HepG2 (cell line): ENCODE results near the gene RHBDD3. TPM values are rescaled to one million over a fixed set of nuclear protein-coding genes. Genes with fewer than 3 reads are reported as not detected.
A peak's percentile ranks its signal among the peaks of the same experiment; 100 is the strongest.
"Not testable (repeated sequence)": the region's sequence is repeated elsewhere in the genome, so short reads cannot be mapped to it uniquely, and the experiment has no call there.

ENCODE experiments used
- ATAC-seq: fragments of 200-7000 bp; cut with Tn5 transposase; 3 replicates; pipeline ENCODE4 v1.9.1; 2020; ENCODE audit warnings: mild to moderate bottlenecking, moderate library complexity
- BruUV-seq: library from RNA; stranded (reverse); fragments of 400-500 nt; replicated peaks from 2 replicates; lab custom pipeline; 2021; lab: Mats Ljungman, UMichigan
- CTCF ChIA-PET: fragments of 300-600 bp; formaldehyde crosslinking; extraction: SDS; loops from one replicate; lab custom pipeline; 2021; ENCODE audit warnings: low total read pairs, inconsistent platforms, low intra/inter-chr PET ratio; lab: Yijun Ruan, JAX
- POLR2A ChIA-PET: fragments of 350-600 bp; sonication (Branson Sonifier 250); formaldehyde crosslinking; loops from one replicate; lab custom pipeline; 2020; ENCODE audit warnings: antibody characterized with exemption, inconsistent platforms; lab: Yijun Ruan, JAX
- DNase-seq: peaks from one replicate; pipeline ENCODE4 v3.0.0-alpha.2; 2015; ENCODE audit warnings: low spot score
- FAIRE-seq: peaks from 3 replicates; lab custom pipeline; 2011; peaks lifted over from hg19 to GRCh38; lab: Jason Lieb, UNC
- H2AFZ ChIP-seq: one replicate; pipeline ENCODE4 v1.6.1; 2011; ENCODE audit warnings: low read length, inconsistent platforms
- H3K27ac ChIP-seq: fragments of 300-600 bp; 3 replicates; pipeline ENCODE4 v1.8.0; 2011; ENCODE audit warnings: mixed run types, mild to moderate bottlenecking, mixed read lengths, low read length, inconsistent platforms; ENCODE audit not compliant: insufficient read depth; ENCODE audit errors: extremely low read length
- H3K27me3 ChIP-seq, 2 experiments: fragments of 200-600 bp in 1 of 2; 2 replicates in 1 of 2; 3 replicates in 1 of 2; pipeline versions ENCODE4 v1.6.0 to v1.8.0; 2011; ENCODE audit warnings: low read length in 2 of 2, mild to moderate bottlenecking in 2 of 2, moderate library complexity in 2 of 2, inconsistent platforms in 1 of 2; ENCODE audit not compliant: insufficient read depth in 2 of 2, control insufficient read depth in 1 of 2
- H3K36me3 ChIP-seq, 2 experiments: fragments of 200-600 bp in 1 of 2; replicated peaks in 1 of 2; 2 replicates in 1 of 2; 3 replicates in 1 of 2; pipeline versions ENCODE4 v1.5.1 to v1.8.0; 2011; ENCODE audit warnings: low read length in 2 of 2, inconsistent platforms in 1 of 2; ENCODE audit not compliant: insufficient read depth in 2 of 2, control insufficient read depth in 1 of 2
- H3K4me1 ChIP-seq: 2 replicates; pipeline ENCODE4 v1.5.1; 2012; ENCODE audit warnings: low read length, inconsistent platforms; ENCODE audit not compliant: insufficient read depth
- H3K4me2 ChIP-seq: 2 replicates; pipeline ENCODE4 v1.6.0; 2011; ENCODE audit warnings: low read depth, low read length, inconsistent platforms
- H3K4me3 ChIP-seq, 3 experiments: fragments of 200-600 bp in 1 of 3; sonication (generic), shearing (Covaris generic) in 1 of 3; replicated peaks in 1 of 3; 2 replicates each; pipeline ENCODE4 v1.5.1; 2011 to 2016; ENCODE audit warnings: low read length in 3 of 3, inconsistent platforms in 2 of 3, low read depth in 2 of 3, mild to moderate bottlenecking in 2 of 3, control low read depth in 1 of 3, mixed read lengths in 1 of 3; ENCODE audit not compliant: insufficient read depth in 1 of 3
- H3K79me2 ChIP-seq: one replicate; pipeline ENCODE4 v1.6.1; 2011; ENCODE audit warnings: low read length, inconsistent platforms; ENCODE audit not compliant: insufficient read depth
- H3K9ac ChIP-seq: 2 replicates; pipeline ENCODE4 v1.6.0; 2011; ENCODE audit warnings: mild to moderate bottlenecking, low read depth, low read length, inconsistent platforms; ENCODE audit not compliant: insufficient read depth
- H3K9me3 ChIP-seq: 2 replicates; pipeline ENCODE4 v1.5.1; 2012; ENCODE audit warnings: mild to moderate bottlenecking, low read length
- H4K20me1 ChIP-seq: 2 replicates; pipeline ENCODE4 v1.6.0; 2011; ENCODE audit warnings: inconsistent platforms, mild to moderate bottlenecking, low read length, moderate library complexity; ENCODE audit not compliant: insufficient read depth
- CBX5 ChIP-seq: sonication (generic); formaldehyde crosslinking; IDR thresholded peaks from 2 replicates; pipeline ENCODE4 v1.4.0; 2020; ENCODE audit warnings: missing genetic modification reagents, borderline replicate concordance
- MZF1 ChIP-seq: sonication (generic); formaldehyde crosslinking; IDR thresholded peaks from 2 replicates; pipeline ENCODE4 v1.8.1; 2023; ENCODE audit warnings: mild to moderate bottlenecking, missing genetic modification reagents, borderline replicate concordance
- RAD51 ChIP-seq: fragments of 450-650 bp; IDR thresholded peaks from 2 replicates; pipeline ENCODE4 v1.6.1; 2016; ENCODE audit warnings: borderline replicate concordance
- SRY ChIP-seq: sonication (generic); formaldehyde crosslinking; IDR thresholded peaks from 2 replicates; pipeline ENCODE4 v1.8.0; 2022; ENCODE audit warnings: mild to moderate bottlenecking, missing genetic modification reagents
- ZFP41 ChIP-seq: sonication (generic); formaldehyde crosslinking; IDR thresholded peaks from 2 replicates; pipeline ENCODE4 v1.4.0; 2020; ENCODE audit warnings: mild to moderate bottlenecking, missing genetic modification reagents, borderline replicate concordance
- ZNF3 ChIP-seq: IDR thresholded peaks from 2 replicates; pipeline ENCODE4 v1.7.0; 2017; ENCODE audit warnings: inconsistent platforms
- ZNF816 ChIP-seq: sonication (generic); formaldehyde crosslinking; IDR thresholded peaks from 2 replicates; pipeline ENCODE4 v1.8.0; 2022; ENCODE audit warnings: missing genetic modification reagents, mild to moderate bottlenecking, borderline replicate concordance
- WGBS: methylation state at CpG from one replicate; pipeline ENCODE4 v1.1.6; 2017; ENCODE audit warnings: low lambda C conversion rate; 5-methylcytosine and 5-hydroxymethylcytosine counted together
- in situ Hi-C: cut with HindIII; loops from 2 replicates; pipeline ENCODE4 v1.10.0; 2017; ENCODE audit warnings: low pct_unique_long_range_greater_than_20kb; ENCODE audit not compliant: extremely low pct_ligation_motif_present
- intact Hi-C: fragments of 100-400 bp; cut with micrococcal nuclease; formaldehyde crosslinking; loops from one replicate; pipeline ENCODE4 v1.10.0; 2022; ENCODE audit not compliant: unreplicated experiment
- polyA plus RNA-seq, 8 experiments: library from polyadenylated mRNA; depleted of rRNA in 3 of 8; stranded (reverse) in 7 of 8; unstranded in 1 of 8; fragments of >200 nt; fragmentation: Illumina TruSeq in 4 of 8; extraction: Trizol in 4 of 8; gene quantifications; 2 replicates each; pipeline versions ENCODE4 v1.2.1 to v1.2.3, GENCODE V29; 2011 to 2016; ENCODE audit warnings: low read depth in 4 of 8, missing spikeins in 1 of 8, mixed read lengths in 1 of 8; ENCODE audit not compliant: insufficient read depth in 1 of 8
- total RNA-seq, 5 experiments: library from RNA; depleted of rRNA; stranded (reverse); fragments of >200 nt; fragmentation: Illumina TruSeq; extraction: Trizol; gene quantifications; 2 replicates each; pipeline ENCODE4 v1.2.3, GENCODE V29; 2016; ENCODE audit warnings: low read depth in 1 of 5

The RHBDD3 gene
- total and polyA plus RNA-seq, 2 of the 13 experiments (the other 11 are each of a cell fraction or from before 2014, with no cell fraction given), result 12.1 to 26.7 TPM

GRCh38 chr22:29240481-29240880 lies 27.3 kb downstream of the RHBDD3 start:
- ATAC-seq, H3K27ac ChIP-seq, CTCF ChIA-PET, H2AFZ ChIP-seq, H3K36me3 ChIP-seq, H3K79me2 ChIP-seq, intact Hi-C loops, FAIRE-seq, DNase-seq, BruUV-seq, H3K4me2 ChIP-seq, H3K4me1 ChIP-seq, H3K9me3 ChIP-seq, H3K4me3 ChIP-seq, in situ Hi-C loops, H3K27me3 ChIP-seq, H3K9ac ChIP-seq, H4K20me1 ChIP-seq, POLR2A ChIA-PET: not testable (repeated sequence)
- 60% methylated on average over 9 of the region's 9 CpGs for WGBS

- no peak for DNase-seq
- Histone ChIP-seq H3K4me3 (no peak overlapping the region), H3K36me3 (no peaks in the 10 kb centered on the region), H3K9me3 (no peaks in the 10 kb centered on the region), H4K20me1 (no peaks in the 10 kb centered on the region), H3K4me1 (peaks cover 30% of the 10 kb centered on the region), H2AFZ (no peak overlapping the region), H3K79me2 (no peaks in the 10 kb centered on the region), H3K9ac (no peak overlapping the region), H3K27me3 (peaks cover 6 to 7% of the 10 kb centered on the region in 2 experiments; a peak in 4 of 5 replicates), H3K27ac (no peak overlapping the region), H3K4me2 (peak overlapping the region; percentile 59; the same call in 1 of the 2 replicates)
- in situ Hi-C loops, result no loop called here
- no TSS peak for BruUV-seq
- ATAC-seq, result peak; percentile 9; the same call in 2 of the 3 replicates
- POLR2A ChIA-PET, result no interaction called here
- 33% methylated on average over 1 of the region's 1 CpG for WGBS
- CTCF ChIA-PET, result no interaction called here
- TF ChIP-seq RAD51 (no peak), CBX5 (CRISPR knock-in tag) (no peak), SRY (no peak), ZNF3 (no peak), MZF1 (no peak), ZNF816 (no peak), ZFP41 (0 out of 2 replicates have a peak, but pooled peaks have one; percentile 1)
- no peak for FAIRE-seq
- intact Hi-C loops, result no loop called here
These were observed 34.4 kb downstream of the RHBDD3 start for GRCh38 chr22:29233277-29233877.
